Iris pigment epithelial cell (primary cell): ENCODE measurements around the gene PIM1.

Experiments used
- DNase-seq: peaks from one replicate; pipeline ENCODE4 v3.0.0-alpha.2; 2011; ENCODE audit warnings: low read depth

The PIM1 gene

GRCh38 chr6:37137201-37138090 lies 32.5 kb upstream of the PIM1 start:
- DNase-seq = peak; percentile 100

GRCh38 chr6:37138856-37139229 lies 31.1 kb upstream of the PIM1 start:
- DNase-seq = no peak

GRCh38 chr6:37139230-37139962 lies 30.6 kb upstream of the PIM1 start:
- DNase-seq = peak; percentile 27

- DNase-seq = no peak
These were observed 29.8 kb upstream of the PIM1 start for GRCh38 chr6:37140145-37140544.

- peak; percentile 85 for DNase-seq
These were observed 28.5 kb upstream of the PIM1 start for GRCh38 chr6:37141281-37142049.

GRCh38 chr6:37142050-37142614 lies 27.8 kb upstream of the PIM1 start:
- peak; percentile 53 for DNase-seq

- DNase-seq = no peak
These were observed 26.4 kb upstream of the PIM1 start for GRCh38 chr6:37143585-37143984.

GRCh38 chr6:37145443-37145842 lies 24.5 kb upstream of the PIM1 start:
- no peak for DNase-seq

- no peak for DNase-seq
These were observed 23.2 kb upstream of the PIM1 start for GRCh38 chr6:37146735-37147157.

- no peak for DNase-seq
These were observed 20.2 kb upstream of the PIM1 start for GRCh38 chr6:37149745-37150144.

- DNase-seq = no peak
These were observed 19.6 kb upstream of the PIM1 start for GRCh38 chr6:37150314-37150713.

GRCh38 chr6:37155394-37156312 lies 14.3 kb upstream of the PIM1 start:
- DNase-seq = no peak

- DNase-seq = no peak
These were observed 11.4 kb upstream of the PIM1 start for GRCh38 chr6:37158508-37158907.

GRCh38 chr6:37160922-37161778 lies 8.8 kb upstream of the PIM1 start:
- peak; percentile 56 for DNase-seq

GRCh38 chr6:37162740-37163139 lies 7.2 kb upstream of the PIM1 start:
- DNase-seq = no peak

- DNase-seq = no peak
These were observed 1.7 kb upstream of the PIM1 start for GRCh38 chr6:37168163-37168758.

- DNase-seq = peak; percentile 70
These were observed 999 bp upstream of the PIM1 start for GRCh38 chr6:37168811-37169495.

- DNase-seq = peak; percentile 59
These were observed 585 bp downstream of the PIM1 start for GRCh38 chr6:37170273-37171200.
